EH (cell line): ENCODE measurements around the gene HIF1AN.
A peak's percentile ranks its signal among the peaks of the same experiment; 100 is the strongest.

ENCODE experiments used
- DNase-seq: peaks from one replicate; pipeline ENCODE4 v3.0.0-alpha.2; 2015; ENCODE audit warnings: low read depth

HIF1AN gene

GRCh38 chr10:100535715-100536353 lies at the start of gene HIF1AN:
Gene HIF1AN (plus strand): TSS chr10:100535943. CDS start chr10:100535959, 16 bp downstream.
- peak; percentile 96 for DNase-seq

DNA sequence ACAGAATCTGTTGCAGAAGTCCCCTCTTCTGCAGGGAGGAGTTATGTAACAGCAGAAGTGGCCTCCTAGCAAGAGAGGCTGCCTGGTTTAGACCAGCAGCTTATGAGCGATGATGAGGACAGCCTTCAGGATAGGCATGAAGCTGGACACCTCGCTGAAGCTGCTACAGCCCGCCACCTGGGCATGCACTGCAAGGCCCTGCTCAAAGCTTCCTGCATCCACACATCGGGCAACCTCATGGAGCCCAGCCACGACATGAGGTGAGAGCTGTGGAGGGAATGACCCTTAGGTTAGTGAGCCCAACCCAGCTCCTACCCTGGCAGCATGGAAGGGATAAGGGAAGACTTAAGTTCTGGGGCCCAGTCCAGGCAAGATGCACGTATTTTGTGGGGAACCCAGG lies 48.2 kb upstream of the HIF1AN start:
- no peak for DNase-seq

GRCh38 chr10:100489396-100489795 lies 46.3 kb upstream of the HIF1AN start:
- DNase-seq = no peak

DNA sequence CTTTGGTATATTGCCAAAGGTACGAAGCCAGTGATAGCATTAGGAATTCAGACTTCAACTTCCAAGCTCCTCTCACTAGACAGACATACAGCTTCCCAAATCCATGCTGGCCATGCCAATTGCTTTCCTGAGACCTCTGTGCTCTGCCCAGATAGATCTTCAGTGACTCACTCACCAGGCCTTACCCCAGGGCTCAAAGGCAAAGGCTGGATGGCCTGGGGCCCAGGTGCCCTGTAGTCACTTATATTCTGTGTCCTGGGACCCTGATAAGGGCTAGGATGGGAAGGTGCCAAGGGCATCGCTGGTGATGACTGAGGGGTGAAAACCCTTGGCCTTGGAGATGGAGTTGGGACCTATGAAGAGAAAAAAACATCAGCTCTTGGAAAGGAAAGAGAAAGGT lies 45.2 kb upstream of the HIF1AN start:
- no peak for DNase-seq

GRCh38 chr10:100496567-100496966 lies 39.2 kb upstream of the HIF1AN start:
- DNase-seq = no peak

DNA sequence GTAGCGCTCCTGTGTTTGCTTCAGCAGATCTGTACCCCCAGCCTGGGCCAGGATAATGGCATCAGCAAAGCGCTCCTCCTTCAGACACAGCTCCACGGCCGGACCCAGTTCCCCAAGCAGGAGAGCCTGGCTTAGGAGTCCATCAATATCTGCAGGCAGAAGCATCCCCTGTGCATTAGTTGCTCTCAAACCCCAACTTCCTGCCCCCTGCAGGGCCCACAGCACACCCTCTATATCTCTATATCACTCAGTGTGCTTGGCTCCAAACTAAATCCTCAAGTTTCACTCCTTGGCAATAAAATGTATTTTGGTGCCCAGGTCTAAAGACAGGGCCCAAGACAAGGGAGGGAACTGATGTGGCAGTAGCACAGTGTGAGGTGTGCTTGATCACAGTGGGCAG lies 37.7 kb upstream of the HIF1AN start:
- no peak for DNase-seq

DNA sequence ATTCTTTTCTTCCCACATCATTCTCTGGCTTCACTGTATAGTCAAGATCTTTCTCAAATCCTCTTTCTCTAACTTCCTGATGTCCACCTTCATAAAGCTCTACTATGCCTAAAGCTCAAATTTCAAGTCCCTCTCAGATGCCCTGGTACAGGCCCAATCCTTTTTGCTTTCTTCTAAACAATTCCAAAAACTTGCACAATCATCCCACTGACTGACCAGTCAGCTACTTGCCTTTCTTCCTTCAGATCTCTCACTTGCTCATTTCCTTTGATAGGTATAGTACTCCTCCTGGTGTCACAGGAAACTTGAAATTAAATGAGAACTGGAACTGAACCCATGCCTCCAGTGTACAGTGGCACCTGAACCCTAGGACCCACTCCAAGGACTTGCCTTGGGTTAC lies 34.3 kb upstream of the HIF1AN start:
- DNase-seq = peak; percentile 36

DNA sequence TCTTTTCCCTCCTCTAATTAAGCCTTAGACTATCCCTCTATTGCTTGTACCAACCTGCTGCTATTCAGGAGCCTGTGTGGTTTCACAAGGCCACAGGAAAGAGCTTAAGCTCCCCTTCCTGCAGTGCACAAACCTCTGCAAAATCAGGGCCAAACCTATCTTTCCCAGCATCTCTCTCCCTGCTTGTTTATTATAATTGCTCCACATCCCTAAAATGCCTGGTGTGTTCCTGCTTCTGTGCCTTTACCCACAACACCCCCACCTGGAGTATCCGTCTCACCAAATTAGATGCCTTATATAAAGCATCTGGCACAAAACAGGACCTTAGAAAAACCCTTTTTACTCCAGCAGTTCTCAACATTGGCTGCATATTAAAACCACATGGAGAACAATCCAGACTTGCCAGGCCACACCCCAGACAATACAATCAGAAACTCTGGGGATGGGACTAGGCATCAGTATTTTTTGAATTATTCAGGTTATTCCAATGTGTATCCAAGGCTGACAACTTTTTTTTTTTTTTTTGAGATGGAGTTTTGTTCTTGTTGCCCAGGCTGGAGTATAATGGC lies 32.7 kb upstream of the HIF1AN start:
- DNase-seq = peak; percentile 41

- peak; percentile 90 for DNase-seq
Observed at GRCh38 chr10:100504096-100504495, 31.6 kb upstream of the HIF1AN start.

GRCh38 chr10:100505164-100505563 lies 30.6 kb upstream of the HIF1AN start:
- no peak for DNase-seq

DNA sequence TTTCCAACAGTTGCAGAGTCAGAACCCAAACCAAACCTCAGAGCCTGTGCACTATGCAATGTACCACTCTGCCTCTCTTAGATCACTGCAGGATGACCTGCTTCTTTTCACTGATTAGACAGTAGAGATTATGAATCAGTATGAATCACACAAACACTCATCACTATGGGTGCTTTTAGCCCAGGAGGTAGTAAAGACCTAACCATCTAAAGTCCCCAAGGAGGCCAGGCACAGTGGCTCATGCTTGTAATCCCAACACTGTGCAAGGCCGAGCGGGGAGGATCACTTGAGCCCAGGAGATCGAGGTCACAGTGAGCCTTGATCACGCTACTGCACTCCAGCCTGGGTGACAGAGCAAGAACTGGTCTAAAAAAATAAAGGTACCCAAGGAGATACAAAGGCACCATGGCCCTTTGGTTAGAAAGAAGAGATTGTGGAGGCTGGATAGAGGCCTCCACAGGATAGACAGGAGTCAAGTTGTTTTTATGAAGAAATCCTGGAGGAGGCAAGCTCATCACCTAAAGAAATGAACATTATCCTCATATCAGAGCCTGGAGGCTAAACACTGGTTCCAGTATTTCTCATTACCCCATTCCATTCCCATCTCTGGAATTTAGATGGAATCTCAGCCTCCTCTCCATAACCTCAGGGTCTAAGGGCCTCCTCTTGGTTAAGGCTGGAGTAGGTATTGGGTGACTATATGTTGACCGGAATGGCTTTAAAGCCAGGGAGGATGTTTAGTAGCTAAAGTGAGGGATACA lies 29.0 kb upstream of the HIF1AN start:
- peak; percentile 88 for DNase-seq

DNA sequence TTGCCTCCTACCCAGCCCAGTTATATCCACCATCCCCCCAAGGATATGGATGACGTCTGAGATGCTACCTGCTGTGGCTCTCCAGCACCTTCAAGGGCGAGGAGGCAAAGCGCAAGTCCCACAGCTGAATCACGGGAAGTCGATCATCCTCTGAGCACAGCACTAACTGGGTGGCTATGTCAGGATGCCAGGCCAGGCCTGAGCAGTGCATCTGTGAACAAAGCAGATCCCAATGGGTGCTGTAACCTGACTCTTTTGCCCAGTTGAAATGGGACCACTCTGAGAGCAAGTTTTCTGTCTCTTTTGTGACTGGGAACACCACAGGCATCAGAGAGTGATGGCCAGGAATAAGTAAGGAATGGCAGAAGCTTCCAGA lies 28.4 kb upstream of the HIF1AN start:
- DNase-seq = no peak

- DNase-seq = no peak
Observed at GRCh38 chr10:100508266-100508665, 27.5 kb upstream of the HIF1AN start.

GRCh38 chr10:100508691-100509150 lies 27.0 kb upstream of the HIF1AN start:
- peak; percentile 74 for DNase-seq

DNA sequence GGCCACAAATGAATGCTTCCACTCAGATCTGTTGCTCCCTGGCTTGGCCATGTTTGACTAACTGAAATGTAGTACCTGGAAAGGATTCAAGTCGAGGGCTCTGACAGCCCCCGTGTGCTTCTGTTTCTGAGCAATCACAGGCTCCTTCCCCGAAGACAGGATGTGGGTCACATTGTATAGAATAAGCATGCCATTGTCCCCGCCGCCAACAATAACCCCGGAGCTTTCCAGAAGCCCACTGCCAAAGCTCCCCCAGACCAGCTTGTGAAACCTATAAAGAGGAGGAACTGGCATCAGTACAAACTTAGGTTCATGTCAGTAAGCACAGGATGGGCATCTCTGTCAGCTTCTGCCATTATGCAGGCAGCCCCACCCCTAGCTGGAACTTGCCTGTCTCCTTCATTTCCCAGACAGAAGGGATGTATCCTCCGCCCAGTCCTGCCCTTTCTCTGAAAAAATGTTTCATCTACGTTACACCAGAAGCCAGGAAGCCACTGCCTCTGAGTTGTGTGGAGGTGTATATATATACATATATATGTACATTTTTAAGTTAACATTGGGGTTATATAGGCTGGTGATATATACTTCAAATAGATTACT lies 26.4 kb upstream of the HIF1AN start:
- no peak for DNase-seq

GRCh38 chr10:100510533-100511308 lies 25.0 kb upstream of the HIF1AN start:
- DNase-seq = no peak

GRCh38 chr10:100515612-100516011 lies 20.1 kb upstream of the HIF1AN start:
- no peak for DNase-seq

DNA sequence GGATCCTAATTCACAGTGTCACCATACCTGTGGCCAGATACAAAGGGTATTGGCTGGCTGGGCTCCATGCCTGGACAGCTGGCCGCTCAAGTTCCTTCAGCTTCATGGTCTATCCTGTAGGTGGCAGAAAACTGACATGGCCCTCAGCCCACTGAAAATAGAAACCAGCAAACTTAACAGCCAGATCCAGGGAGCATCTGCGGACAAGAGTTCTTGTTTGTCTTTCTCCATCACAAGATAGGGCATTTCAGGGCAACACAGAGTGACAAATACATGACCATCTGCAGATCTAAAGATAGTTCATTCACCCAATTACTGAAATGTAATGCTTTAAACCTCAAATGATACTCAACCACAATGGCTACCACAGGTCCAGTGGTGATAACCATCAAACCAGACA lies 18.9 kb upstream of the HIF1AN start:
- DNase-seq = peak; percentile 20

GRCh38 chr10:100518761-100519241 lies 16.9 kb upstream of the HIF1AN start:
- peak; percentile 73 for DNase-seq

GRCh38 chr10:100519311-100520051 lies 16.3 kb upstream of the HIF1AN start, which contains the start of gene SEC31B:
Gene SEC31B (minus strand): TSS chr10:100519861. CDS start chr10:100516952, 2,909 bp downstream.
- DNase-seq = peak; percentile 22

GRCh38 chr10:100520811-100521210 lies 14.9 kb upstream of the HIF1AN start:
- peak; percentile 57 for DNase-seq
